Calu3 (cell line): ENCODE data around the gene TRMT44. TPM values are rescaled to one million over a fixed set of nuclear protein-coding genes. Genes with fewer than 3 reads are reported as not detected.

Experiments used
- BruUV-seq: library from RNA; stranded (reverse); fragments of 400-500 nt; replicated peaks from 2 replicates; lab custom pipeline; 2021; lab: Mats Ljungman, UMichigan
- CTCF ChIA-PET: fragments of 300-600 bp; sonication (Branson Sonifier 250); formaldehyde crosslinking; loops from one replicate; lab custom pipeline; 2022; ENCODE audit warnings: antibody characterized with exemption; lab: Charles Lee
- DNase-seq: peaks from one replicate; pipeline ENCODE4 v3.0.0; 2022
- H3K27ac Mint-ChIP-seq: one replicate; pipeline ENCODE4 v1.8.0; 2022; ENCODE audit warnings: mixed read lengths; ENCODE audit not compliant: unreplicated experiment
- H3K27me3 Mint-ChIP-seq: one replicate; pipeline ENCODE4 v1.8.0; 2022; ENCODE audit warnings: mixed read lengths; ENCODE audit not compliant: unreplicated experiment
- H3K36me3 Mint-ChIP-seq: one replicate; pipeline ENCODE4 v1.8.0; 2022; ENCODE audit warnings: mild to moderate bottlenecking, moderate library complexity, mixed read lengths; ENCODE audit not compliant: insufficient read depth, unreplicated experiment
- H3K4me1 Mint-ChIP-seq: one replicate; pipeline ENCODE4 v1.8.0; 2022; ENCODE audit warnings: mild to moderate bottlenecking, low read depth, mixed read lengths; ENCODE audit not compliant: unreplicated experiment
- H3K4me3 Mint-ChIP-seq: one replicate; pipeline ENCODE4 v1.8.0; 2022; ENCODE audit warnings: mild to moderate bottlenecking, low read depth, moderate library complexity, mixed read lengths; ENCODE audit not compliant: unreplicated experiment
- H3K9me3 Mint-ChIP-seq: one replicate; pipeline ENCODE4 v1.8.0; 2022; ENCODE audit warnings: low read depth, mixed read lengths; ENCODE audit not compliant: unreplicated experiment
- CTCF ChIP-seq: fragments of 200-600 bp; IDR thresholded peaks from one replicate; pipeline ENCODE4 v1.8.0; 2022; ENCODE audit warnings: antibody characterized with exemption; ENCODE audit not compliant: unreplicated experiment
- intact Hi-C: fragments of 100-400 bp; cut with micrococcal nuclease; formaldehyde crosslinking; loops from one replicate; pipeline ENCODE4 v1.10.0; 2022; ENCODE audit not compliant: unreplicated experiment
- total RNA-seq: library from RNA; stranded (reverse); gene quantifications from 2 replicates; pipeline ENCODE4 v1.2.3, GENCODE V29; 2022

TRMT44 gene
- total RNA-seq, 1 experiment from 2014 or later: 21.5 TPM

GRCh38 chr4:8474856-8475255 is 34.3 kb downstream of the TRMT44 start:
- Mint-ChIP-seq H3K36me3 (peaks cover 4% of the 10 kb centered on the region), H3K9me3 (no peaks in the 10 kb centered on the region), H3K4me3 (no peak overlapping the region), H3K27me3 (no peaks in the 10 kb centered on the region), H3K4me1 (no peaks in the 10 kb centered on the region), H3K27ac (no peak overlapping the region)
- CTCF ChIA-PET: no interaction called here
- no peak for TF ChIP-seq CTCF
- DNase-seq: no peak
- intact Hi-C loops: no loop called here
- BruUV-seq: no TSS peak

- Mint-ChIP-seq H3K9me3 (no peaks in the 10 kb centered on the region), H3K4me1 (no peaks in the 10 kb centered on the region), H3K36me3 (peaks cover 4% of the 10 kb centered on the region), H3K27me3 (no peaks in the 10 kb centered on the region), H3K4me3 (no peak overlapping the region), H3K27ac (no peak overlapping the region)
- no peak for DNase-seq
- CTCF ChIA-PET: no interaction called here
- no peak for TF ChIP-seq CTCF
- intact Hi-C loops: no loop called here
- BruUV-seq: no TSS peak
Observed at GRCh38 chr4:8475751-8476575, 35.4 kb downstream of the TRMT44 start.

- DNase-seq: no peak
- no peak for TF ChIP-seq CTCF
- BruUV-seq: no TSS peak
- Mint-ChIP-seq H3K4me1 (no peaks in the 10 kb centered on the region), H3K4me3 (no peak overlapping the region), H3K27ac (no peak overlapping the region), H3K27me3 (no peaks in the 10 kb centered on the region), H3K9me3 (no peaks in the 10 kb centered on the region), H3K36me3 (peaks cover 4% of the 10 kb centered on the region)
- intact Hi-C loops: no loop called here
- CTCF ChIA-PET: no interaction called here
Observed at GRCh38 chr4:8477095-8477635, 36.6 kb downstream of the TRMT44 start.

GRCh38 chr4:8477676-8478075 is 37.1 kb downstream of the TRMT44 start:
- H3K4me3 Mint-ChIP-seq: no peak overlapping the region
- TF ChIP-seq CTCF: no peak
- H3K27me3 Mint-ChIP-seq: no peaks in the 10 kb centered on the region
- no peaks in the 10 kb centered on the region for H3K9me3 Mint-ChIP-seq
- H3K36me3 Mint-ChIP-seq: peaks cover 4% of the 10 kb centered on the region
- no peaks in the 10 kb centered on the region for H3K4me1 Mint-ChIP-seq
- no peak overlapping the region for H3K27ac Mint-ChIP-seq
- no peak for DNase-seq
- BruUV-seq: no TSS peak
- intact Hi-C loops: no loop called here
- CTCF ChIA-PET: no interaction called here
